GM10248 (cell line): Measurements from ENCODE around the gene GABBR2.

Experiments
- CTCF ChIA-PET: fragments of 300-600 bp; sonication (Branson Sonifier 250); formaldehyde crosslinking; extraction: SDS; loops from one replicate; lab custom pipeline; 2021; ENCODE audit warnings: antibody characterized with exemption; lab: Yijun Ruan, JAX
- POLR2A ChIA-PET: fragments of 350-650 bp; sonication (Branson Sonifier 250); formaldehyde crosslinking; extraction: SDS; loops from one replicate; lab custom pipeline; 2020; ENCODE audit warnings: antibody characterized with exemption; lab: Yijun Ruan, JAX
- DNase-seq: peaks from one replicate; pipeline ENCODE4 v3.0.0; 2012; ENCODE audit errors: extremely low spot score
- CTCF ChIP-seq: IDR thresholded peaks from 2 replicates; pipeline ENCODE4 v1.5.1; 2012; ENCODE audit warnings: mild to moderate bottlenecking, low read depth; ENCODE audit errors: extremely low read depth, missing control alignments, control extremely low read depth

The GABBR2 gene

DNA sequence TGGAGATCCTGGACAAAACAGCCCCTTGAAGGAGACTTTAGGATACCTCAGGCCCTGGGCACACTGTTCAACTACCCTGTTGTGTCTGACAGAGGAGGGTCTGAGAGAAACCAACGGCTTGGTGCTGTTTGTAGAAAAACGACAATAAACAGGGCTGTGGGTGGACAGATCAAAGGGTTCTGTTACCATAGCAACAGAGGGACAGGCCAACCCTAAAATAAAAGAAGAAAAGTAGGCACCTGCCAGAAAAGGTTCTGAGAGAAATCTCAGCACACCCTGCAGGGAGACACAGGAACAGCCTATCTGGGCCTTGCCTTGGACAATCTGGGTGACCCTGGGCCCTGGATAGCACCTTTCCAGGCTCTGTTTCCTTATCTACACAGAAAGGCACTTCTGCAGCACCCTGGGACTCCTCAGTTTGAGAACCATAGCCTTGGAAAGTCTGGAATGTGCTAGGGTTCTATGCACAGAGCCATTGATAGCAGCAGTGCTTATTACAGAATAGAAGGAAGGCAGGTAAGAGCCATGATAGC is 348.5 kb downstream of the GABBR2 start:
- ChIA-PET POLR2A (no interaction called here), CTCF (interaction anchor here (1.5 kb wide), 1 partner anchor 17 kb away, joined by 3 read pairs; no protein-coding TSS in a partner anchor)
- peak; percentile 4 for DNase-seq
- TF ChIP-seq CTCF, result no peak

- peak; percentile 1 for DNase-seq
- TF ChIP-seq CTCF, result no peak
- ChIA-PET CTCF (no interaction called here), POLR2A (no interaction called here)
These were observed 349.2 kb downstream of the GABBR2 start for GRCh38 chr9:98359569-98359968.

DNA sequence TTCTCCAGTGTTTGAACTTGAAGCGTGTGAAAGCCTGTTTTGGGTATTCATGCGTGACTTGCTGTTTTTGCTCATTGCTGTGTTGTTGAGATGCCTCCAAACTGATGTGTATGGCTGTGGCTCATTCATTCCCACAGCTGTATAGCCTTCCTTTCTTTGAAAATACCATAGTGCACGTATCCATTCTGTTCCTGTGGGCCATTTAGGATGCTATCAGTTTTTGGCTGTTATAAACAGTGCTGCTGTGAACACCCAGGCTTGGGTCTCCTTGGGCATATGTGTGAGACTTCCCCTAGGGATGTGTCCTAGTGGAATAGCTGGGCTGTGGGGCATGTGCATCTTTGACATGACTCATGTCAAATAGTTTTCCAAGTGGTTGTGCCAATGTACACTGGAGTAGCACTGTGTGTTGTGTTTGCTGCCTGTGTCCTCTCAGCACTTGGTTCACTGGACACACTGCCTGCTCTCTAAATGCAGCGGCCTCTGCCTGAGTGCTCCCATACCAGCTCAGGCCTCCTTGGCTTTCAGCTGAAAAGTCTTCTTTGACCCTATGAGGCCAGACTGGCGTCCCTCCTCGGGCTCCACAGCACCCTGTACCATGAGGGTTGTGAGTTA is 350.7 kb downstream of the GABBR2 start:
- POLR2A ChIA-PET, result no interaction called here
- CTCF ChIA-PET, result no interaction called here

DNA sequence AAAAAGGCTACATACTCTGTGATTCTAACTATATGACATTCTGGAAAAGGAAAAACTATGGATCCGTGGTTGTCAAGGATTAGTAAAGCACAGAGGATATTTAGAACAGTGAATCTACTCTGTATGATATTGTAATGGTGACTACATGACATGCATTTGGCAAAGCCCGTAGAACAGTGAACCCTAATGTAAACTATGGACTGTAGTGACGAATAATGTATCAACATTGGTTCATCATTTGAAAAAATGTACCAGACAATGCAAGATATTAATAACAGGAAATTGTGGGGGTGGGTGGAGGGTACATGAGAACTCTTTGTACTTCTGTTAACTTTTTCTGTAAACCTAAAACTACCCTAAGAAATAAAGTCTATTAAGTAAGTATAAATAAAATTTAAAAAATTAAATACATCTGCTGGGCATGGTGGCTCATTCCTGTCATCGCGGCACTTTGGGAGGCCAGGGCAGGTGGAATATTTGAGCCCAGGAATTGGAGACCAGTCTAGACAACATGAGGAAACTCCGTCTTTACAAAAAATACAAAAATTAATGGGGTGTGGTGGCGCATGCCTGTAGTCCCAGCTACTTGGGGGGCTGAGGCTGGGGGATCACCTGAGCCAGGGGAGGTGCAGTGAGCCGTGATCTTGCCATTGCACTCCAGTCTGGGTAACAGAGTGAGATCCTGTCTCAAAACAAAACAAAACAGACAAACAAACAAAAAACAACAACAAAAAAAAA is 351.6 kb downstream of the GABBR2 start:
- DNase-seq, result no peak
- ChIA-PET CTCF (no interaction called here), POLR2A (no interaction called here)
- no peak for TF ChIP-seq CTCF

More for the DNA sequence above, 350.7 kb downstream of the GABBR2 start:
- TF ChIP-seq CTCF, result no peak
- peak; percentile 2 for DNase-seq

GRCh38 chr9:98356326-98356725 is 352.4 kb downstream of the GABBR2 start:
- TF ChIP-seq CTCF, result no peak
- DNase-seq, result no peak
- CTCF ChIA-PET, result no interaction called here
- POLR2A ChIA-PET, result no interaction called here

GRCh38 chr9:98351370-98351769 is 357.4 kb downstream of the GABBR2 start:
- ChIA-PET POLR2A (no interaction called here), CTCF (interaction anchor here (1.2 to 1.6 kb wide), 2 partner anchors 9 to 13 kb away, joined by 3 to 5 read pairs; no protein-coding TSS in a partner anchor)

More at GRCh38 chr9:98351370-98351769, 357.4 kb downstream of the GABBR2 start:
- no peak for TF ChIP-seq CTCF
- DNase-seq, result no peak
